ENCODE measurements around the gene TMEM161B.
"Not testable (repeated sequence)": the region's sequence is repeated elsewhere in the genome, so short reads cannot be mapped to it uniquely, and the experiment has no call there.

TMEM161B gene

DNA sequence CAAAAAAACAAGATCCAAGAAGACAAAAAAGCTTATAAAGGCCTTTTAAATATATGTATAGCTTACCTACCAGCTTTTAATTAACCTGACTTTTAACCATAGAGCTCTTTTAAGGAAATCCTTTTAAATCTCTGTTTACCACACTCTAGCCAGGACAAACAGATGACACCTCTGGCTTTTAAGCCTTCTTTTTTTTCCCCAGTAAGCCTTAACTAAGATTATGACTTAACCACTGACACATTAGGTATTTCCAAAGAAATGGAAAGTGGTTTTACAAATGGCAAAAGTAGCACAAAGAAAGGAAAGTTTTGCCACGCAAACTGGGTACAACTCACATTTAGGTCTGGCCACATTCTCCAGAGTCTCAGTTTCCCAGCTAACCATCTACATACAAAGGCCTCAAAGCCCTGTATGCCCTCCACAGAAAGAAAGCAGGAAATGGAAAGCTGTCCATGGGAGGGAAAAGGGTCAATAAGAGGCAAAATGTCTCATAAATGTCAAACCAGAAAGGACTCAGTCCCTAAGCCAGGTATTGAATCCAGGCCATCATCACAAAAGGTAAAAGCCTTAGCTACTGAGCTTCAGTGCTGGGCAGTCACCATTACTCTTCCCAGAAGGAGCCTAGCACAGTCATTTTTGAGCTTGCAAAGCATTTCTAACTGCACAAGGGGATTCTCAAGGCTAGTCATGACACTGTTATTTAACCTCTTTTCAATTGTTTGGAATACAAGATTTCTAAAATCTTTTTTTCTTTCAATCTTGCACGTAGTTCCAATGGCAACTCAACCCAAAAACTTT is 19.7 kb downstream of the TMEM161B start:
- no peak for DNase-seq (ENCODE audit: low spot score)

DNA sequence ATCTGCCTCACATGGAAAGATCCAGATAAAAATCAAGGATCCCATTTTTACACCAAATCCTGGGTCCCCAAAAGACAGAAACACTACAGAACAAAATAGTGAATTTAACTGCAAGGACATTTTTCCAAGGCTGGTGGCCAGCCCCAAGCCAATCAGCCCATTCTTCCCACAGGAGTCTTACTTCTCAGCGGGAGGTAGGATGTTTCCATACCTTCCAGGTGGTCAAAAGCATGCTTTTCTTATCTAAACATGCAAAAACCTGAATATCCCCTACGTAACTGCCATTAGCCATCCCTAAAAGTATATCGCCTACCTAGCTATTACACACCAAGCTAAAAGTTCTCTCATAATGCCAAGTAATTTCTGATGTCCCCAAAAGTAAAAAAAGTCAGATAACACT is 20.6 kb downstream of the TMEM161B start:
- no peak for DNase-seq (ENCODE audit: low spot score)

DNA sequence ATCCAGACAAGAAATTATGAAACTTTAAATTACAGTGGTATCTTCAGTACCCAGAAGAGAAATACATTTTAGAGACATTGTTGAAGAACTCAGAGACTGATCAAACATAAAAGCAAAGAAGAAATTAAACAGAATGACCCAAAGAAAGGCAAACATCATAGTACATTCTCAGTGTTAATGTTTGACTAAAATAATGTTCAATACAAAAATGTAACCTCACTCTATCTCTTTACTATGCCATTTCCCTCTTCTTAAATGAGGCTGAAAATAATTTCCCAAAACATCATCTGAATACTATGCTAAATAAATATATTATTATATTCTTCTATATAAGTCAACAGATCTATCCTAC is 22.8 kb downstream of the TMEM161B start:
- no peak for DNase-seq (ENCODE audit: low spot score)

DNA sequence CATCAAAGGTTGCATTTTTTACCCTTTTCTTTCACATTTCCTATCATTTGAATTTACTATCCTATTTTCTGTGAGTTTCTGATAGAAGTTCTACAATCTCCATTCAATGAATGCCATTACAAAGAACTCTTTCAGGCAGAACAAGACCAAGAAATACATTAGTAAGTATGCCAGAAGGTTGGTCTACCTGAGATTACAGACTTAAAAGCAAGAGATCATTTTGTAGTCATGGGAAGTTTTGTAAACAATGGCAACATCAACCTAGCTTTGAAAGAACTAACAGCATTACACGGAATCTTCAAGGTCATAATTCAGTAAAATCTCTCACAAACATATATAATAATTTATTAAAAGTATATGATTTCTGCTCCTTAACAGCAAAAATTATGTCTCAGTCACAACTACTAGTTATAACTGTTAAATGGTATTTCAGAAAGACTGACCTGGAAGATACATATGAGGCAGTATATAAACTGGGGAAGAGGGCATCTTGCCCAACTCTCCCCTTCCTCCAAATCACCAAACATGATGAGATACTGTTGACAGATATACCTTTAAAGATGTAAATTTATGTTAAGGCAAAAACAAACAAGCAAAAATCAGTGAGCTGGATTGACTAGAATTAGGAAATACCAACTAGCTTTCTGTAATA is 23.3 kb downstream of the TMEM161B start:
- DNase-seq (ENCODE audit: low spot score): no peak

DNA sequence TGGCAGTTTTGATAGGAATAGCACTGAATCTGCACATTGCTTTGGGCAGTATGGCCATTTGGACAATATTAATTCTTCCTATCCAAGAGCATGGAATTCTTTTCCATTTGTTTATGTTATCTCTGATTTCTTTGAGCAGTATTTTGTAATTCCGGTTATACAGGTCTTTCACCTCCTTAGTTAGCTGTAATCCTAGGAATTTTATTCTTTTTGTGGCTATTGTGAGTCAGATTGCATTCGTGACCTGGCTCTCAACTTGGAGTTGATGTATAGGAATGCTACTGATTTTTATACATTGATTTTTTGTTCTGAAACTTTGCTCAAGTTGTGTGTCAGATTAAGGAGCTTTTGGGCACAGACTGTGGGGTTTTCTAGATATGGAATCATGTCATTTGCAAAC is 24.0 kb downstream of the TMEM161B start:
- no peak for DNase-seq (ENCODE audit: low spot score)

DNA sequence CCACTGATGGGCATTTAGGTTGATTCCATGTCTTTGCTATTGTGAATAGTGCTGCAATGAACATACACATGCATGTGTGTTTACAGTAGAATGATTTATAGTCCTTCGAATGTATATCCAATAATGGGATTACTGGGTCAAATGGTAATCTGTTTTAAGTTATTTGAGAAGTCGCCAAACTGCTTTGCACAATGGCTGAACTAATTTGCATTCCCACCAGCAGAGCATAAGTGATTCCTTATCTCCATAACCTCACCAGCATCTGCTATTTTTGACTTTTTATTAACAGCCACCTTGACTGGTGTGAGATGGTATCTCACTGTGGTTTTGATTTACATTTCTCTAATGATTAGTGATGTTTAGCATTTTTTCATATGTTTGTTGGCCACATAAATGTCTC is 25.2 kb downstream of the TMEM161B start:
- DNase-seq (ENCODE audit: low spot score): not testable (repeated sequence)

DNA sequence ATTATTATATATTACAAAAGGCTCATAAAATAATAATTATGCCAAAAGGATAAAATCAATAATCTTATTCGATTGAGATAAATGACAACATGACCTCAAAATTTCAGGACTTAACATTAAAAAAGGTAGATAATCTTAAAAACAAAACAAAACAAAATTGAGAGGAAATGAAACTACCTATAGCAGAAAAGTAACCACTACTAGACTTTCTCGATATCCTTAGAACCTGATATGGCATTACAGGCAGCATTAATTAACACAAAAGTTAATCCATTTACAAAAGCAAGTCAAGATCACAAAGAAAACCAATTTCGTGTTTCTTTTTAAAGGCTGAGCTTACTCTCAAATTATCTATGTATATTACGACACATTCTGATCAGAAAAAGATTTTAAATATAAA is 29.9 kb downstream of the TMEM161B start:
- DNase-seq (ENCODE audit: low spot score): no peak

DNA sequence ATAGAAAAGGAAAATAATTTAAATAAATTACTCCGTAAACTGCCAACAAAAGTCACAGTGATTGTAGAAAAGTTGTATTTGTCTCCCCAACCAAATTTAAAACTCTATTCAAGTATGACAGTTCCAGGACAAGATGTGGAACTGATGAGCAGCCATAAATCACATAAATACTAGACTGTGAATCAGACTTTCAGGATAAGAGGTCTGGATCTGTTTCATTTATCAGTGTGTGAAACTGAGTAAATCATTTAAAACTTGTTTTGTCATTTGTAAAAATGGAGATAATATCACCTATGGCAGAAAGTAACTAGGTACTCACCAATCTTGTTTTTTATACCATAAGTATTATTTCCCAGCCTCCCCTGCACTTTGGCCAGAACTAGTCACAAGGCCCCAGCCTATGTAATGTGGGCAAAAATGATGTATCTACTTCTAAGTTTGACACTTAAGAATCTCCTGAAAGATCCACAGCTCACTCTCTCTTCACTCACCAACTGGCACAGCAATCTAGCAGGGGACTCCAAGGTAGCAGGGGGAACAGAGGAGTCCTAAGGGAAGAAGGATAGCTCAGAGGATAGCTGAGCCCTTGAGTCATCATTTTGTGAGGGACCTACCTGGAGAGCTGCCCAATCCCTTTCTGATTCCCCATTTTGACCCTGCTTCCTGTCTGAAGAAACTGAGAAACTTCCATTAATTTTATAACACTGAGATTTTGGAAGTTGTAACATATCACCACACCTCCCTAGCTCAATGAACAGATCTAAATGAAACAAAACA is 31.6 kb downstream of the TMEM161B start:
- no peak for DNase-seq (ENCODE audit: low spot score)

DNA sequence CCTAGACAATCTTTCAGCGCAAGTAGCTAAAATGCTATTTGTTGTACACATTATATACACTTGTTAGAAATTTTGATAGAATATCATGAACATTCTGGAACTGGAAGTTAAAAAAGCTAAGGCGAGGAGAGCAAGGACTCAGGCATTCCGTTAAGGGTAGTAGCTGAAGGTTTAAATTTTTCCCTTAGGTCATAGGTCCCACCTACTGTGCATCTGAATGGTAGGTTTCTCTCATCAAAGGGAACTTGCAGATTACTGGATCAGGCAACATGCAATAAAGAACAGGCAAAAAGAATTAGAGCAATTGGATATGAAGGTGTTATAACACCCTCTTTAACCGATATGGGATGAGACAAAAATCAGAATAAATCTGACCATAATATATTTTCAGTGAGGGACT is 32.8 kb downstream of the TMEM161B start:
- DNase-seq (ENCODE audit: low spot score): no peak

DNA sequence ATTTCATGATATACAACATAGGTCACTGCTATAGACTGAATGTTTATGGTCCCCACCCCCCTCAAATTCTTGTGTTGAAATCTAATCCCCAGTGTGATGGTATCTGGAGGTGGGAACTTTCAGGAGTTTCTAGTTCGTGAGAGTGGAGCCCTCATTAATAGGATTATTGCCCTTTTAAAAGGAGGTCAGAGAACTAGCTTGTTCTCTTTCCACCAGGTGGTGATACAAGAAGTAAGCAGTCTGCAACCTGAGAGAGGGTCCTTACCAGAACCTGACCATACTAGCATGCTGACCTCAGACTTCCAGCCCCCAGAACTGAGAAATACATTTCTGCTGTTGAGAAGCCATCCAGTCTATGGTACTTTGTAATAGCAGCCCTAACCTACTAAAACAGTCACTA is 33.3 kb downstream of the TMEM161B start:
- no peak for DNase-seq (ENCODE audit: low spot score)

DNA sequence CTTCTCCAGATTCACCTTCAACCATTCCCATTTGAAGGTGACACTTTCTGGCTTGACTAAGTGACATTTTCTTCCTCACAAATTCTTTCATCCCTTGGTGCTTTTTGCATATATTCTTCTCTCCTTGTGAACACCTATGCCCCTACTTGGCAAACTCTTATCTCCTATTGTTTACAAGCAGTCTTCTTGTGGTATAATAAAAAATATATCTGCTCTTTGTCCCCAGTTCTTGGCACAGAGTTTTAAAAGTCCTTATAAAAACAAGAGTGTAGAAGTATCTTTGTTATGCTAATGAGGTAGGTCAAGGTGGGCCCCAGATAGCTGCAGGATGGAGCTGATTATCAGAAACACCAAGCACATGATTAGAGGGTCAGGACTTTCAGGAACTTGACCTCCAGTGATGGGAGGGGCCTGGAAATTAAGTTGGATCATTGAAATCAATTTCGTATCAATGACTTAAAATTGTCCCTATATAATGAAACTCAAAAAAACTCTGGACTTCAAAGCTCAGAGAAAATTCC is 38.0 kb downstream of the TMEM161B start:
- DNase-seq (ENCODE audit: low spot score): no peak

DNA sequence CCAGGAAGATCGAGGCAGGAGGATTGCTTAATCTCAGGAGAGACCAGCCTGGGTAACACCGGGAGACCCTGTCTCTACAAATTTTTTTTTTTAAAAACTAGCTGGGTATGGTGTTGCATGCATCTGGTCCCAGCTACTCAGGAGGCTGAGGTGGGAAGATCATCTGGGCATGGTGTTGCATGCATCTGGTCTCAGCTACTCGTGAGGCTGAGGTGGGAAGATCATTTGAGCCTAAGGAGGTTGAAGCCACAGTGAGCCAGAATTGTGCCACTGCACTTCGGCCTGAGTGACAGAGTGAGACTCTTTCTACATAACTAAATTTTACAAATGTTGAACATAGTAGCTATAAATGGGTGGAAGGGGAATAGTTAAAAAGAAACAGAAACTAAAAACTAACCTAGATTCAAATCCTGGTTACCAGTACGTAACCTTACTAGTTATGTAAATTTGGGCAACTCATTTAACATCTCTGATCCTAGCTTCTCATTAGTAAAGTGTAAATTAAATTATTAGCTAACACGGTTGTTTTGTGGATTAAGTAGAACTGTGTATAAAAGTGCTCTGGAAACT is 41.7 kb downstream of the TMEM161B start:
- DNase-seq (ENCODE audit: low spot score): no peak

DNA sequence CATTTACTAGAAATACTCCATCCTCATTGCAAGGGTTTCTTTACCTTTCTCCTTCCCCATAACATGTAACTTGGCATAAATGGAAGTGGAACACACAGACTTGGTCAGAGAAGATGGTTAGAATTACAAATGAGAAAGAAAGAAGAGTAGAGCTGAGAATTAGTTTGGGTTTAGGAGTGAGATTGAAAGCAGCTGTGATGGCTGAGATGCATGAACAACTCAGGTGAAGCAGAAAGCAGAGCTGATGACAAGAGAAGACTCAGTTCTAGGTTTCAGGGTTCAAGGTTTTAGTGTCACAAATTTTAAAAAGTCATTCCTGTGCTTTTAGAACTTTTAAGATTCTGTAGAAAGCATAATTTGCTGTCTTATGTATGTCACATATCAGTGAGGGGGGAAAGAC is 54.0 kb downstream of the TMEM161B start:
- DNase-seq (ENCODE audit: low spot score): no peak

DNA sequence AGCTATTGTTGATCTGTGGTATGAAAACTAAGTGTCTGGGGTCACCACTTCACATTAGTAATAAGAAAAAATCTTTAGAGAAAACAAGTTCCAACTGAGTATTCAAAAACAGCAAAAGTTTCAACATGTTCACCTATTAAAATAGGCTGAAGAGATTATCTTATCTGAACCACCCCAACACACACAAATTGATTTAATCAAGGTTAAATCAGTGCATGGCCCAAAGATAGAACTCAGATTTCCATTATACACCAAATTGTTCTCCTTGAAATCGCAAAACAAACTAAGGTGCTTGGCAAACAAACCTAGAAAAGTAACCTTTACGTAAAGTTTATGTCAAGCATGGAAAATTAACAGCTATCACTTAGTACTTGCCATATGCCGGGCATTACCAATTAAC is 61.1 kb downstream of the TMEM161B start:
- DNase-seq (ENCODE audit: low spot score): no peak

DNA sequence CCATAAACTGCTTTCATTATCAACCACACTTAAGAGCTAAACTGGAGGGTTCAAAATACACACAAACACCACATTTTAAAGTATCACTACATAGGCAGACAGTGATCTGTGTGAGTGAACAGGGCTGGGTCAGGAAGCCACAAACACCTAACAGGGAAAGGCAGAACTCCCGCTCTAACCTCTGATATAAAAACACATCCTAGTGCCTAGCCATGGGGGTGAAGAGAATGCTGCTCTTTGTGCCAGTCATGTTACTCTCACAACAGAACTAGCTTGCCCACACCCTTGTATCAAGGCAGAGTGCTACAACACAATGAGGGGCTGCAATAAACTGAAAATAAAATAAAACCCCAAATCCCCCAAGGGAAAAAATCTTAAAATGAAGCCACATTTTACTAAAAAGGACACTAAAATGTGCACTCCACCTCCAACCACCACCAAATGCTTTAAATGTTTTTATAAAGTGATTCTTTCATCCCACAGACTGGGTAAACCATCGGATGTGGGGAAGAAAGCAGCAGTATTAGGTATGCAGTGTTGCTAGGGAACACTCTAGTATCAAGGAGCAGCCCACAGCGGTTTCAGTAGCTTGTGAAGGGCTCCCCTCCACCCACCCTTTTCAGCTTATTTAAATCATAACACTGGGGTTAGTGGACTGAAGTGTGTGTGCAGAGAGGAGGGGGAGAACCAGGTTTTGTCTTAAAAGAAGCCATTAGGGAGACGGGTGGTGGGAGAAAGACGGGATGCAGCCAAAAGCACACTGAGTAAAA is 64.5 kb downstream of the TMEM161B start:
- peak; percentile 32 for DNase-seq (ENCODE audit: low spot score)

DNA sequence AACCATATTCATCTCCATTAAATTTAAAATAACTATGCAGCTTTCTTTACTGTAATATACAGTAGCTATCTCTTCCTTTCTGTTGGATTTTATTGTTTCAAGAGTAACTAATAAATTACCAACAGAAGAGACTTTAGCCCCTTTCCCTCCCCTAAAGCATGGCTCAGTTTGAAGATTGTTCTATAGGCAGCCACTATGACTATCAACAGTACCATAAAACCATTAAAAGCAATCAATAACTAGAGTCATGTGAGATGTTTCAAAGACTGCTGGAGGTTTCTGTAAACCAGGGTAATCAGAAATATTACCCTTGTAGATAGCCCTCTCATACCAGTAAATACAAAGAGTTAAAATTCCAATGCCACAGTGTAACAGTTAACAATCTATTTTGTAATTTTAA is 73.0 kb downstream of the TMEM161B start:
- DNase-seq (ENCODE audit: low spot score): no peak

DNA sequence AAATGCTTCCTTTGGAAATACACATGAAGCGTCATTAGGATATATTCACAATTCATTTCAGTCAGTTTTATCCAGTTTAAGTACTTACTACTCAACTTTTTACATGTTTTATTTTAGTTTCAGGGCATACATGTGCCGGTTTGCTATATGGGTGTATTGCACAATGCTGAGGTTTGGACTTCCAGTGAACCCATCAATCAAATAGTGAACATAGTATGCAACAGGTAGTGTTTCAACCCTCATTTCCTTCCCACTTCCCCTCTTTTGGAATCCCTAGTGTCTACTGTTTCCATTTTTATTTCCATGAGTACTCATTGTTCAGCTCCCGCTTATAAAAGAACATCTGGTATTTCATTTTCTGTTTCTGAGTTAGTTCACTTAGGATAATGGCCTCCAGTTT is 74.7 kb downstream of the TMEM161B start:
- DNase-seq (ENCODE audit: low spot score): no peak

DNA sequence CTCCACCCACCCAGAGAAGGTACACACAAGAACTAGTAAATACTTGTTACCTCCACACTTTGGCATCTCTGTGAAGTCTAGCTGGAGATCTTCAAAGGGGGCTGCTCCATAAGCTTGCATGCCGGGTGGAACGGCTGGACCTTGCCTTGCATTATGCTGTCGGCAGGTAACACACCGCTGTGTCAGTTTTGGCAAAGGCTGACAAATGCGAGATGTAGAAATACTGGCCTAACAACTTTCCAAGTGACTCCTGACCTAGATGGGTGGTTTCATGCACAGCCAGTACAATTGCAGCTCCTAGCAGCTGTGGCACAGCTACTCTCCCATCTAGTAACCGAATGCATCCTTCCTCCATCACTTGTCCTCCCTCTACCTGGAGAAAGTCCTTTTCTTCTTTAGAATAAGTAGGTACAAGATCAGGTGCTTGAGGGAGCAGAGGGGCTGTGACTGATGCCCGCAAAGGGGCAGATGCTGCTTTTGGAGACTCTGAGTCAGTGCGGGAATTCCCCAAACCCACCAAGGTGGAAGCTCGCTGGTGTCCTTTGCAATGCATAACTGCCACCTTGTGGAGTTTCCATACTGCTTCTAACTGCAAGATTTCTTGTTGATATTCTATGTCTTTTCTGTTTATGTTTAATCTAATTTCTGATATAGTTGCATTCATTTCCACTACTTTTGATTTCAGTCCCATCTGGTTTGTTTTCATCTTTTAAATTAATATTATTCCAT is 78.4 kb downstream of the TMEM161B start:
- peak; percentile 59 for DNase-seq (ENCODE audit: low spot score)

DNA sequence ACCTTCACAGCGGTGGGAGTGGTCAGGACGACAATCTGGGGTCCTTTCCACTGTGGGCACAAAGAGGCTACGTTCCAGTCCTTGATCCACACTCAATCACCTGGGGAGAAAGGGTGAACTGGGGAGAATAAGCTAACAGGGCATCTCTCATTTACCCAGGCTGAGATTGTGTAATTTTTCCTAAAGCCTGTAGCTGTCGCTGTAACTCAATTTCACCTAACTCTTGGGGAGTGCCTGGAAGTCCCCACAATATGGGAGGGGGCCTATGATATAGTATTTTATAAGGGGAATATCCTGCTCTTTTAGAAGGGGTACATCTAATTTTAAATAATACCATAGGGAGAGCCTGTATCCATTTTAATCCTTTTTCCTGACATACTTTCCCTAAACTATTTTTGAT is 79.2 kb downstream of the TMEM161B start:
- DNase-seq (ENCODE audit: low spot score): not testable (repeated sequence)

DNA sequence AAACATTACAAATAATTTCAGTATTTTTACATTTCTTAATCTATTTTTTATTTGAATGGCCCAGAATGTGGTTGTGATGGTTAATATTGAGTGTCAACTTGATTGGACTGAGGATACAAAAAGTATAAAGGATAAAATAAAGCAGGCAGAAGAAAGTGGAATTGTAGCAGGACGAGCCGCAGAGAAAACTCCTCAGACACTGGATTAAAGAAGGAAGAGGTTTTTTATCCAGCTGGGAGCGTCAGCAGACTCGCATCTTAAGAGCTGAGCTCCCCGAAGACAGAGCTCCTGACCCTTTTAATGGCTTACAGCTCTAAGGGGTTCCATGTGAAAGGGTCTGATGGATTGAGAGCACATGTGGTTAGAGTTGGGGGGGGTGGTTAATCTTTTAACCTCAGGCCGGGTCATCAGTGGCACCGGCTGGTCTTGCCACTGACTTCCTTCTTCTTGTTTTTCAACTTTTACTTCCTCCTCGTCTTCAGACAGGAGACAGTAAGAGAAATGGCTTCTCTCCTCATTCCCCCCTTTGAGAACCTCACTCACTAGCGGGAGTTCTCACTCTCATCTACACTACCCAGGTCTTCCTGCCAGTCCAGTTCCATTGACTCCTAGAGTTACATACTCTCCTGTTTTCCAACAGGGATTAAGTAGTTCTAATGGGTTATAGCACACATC is 80.0 kb downstream of the TMEM161B start:
- no peak for DNase-seq (ENCODE audit: low spot score)

All from Ammon's horn (tissue), 1 donor.